GM12878 (cell line): ENCODE data around the gene SLC26A1. TPM values are rescaled to one million over a fixed set of nuclear protein-coding genes. Genes with fewer than 3 reads are reported as not detected.

Experiments used
- ATAC-seq: fragments of 200-7000 bp; cut with Tn5 transposase; 3 replicates; pipeline ENCODE4 v1.9.1; 2020; ENCODE audit warnings: mild to moderate bottlenecking, moderate library complexity
- BruUV-seq: library from RNA; stranded (reverse); fragments of 400-500 nt; replicated peaks from 2 replicates; lab custom pipeline; 2021; lab: Mats Ljungman, UMichigan
- CTCF ChIA-PET: fragments of 300-600 bp; sonication (Branson Sonifier 250); formaldehyde crosslinking; extraction: SDS; loops from one replicate; lab custom pipeline; 2021; ENCODE audit warnings: inconsistent platforms; lab: Yijun Ruan, JAX
- POLR2A ChIA-PET: fragments of 350-600 bp; formaldehyde crosslinking; extraction: SDS; loops from one replicate; lab custom pipeline; 2021; ENCODE audit warnings: inconsistent platforms; lab: Charles Lee
- RAD21 ChIA-PET: fragments of 300-600 bp; sonication (Branson Sonifier 250); formaldehyde crosslinking; loops from one replicate; lab custom pipeline; 2023; ENCODE audit warnings: antibody characterized with exemption; ENCODE audit not compliant: unreplicated experiment; lab: Charles Lee
- SMC1A ChIA-PET: fragments of 300-600 bp; sonication (Branson Sonifier 250); formaldehyde crosslinking; loops from one replicate; lab custom pipeline; 2023; ENCODE audit not compliant: unreplicated experiment, uncharacterized antibody; lab: Charles Lee
- DNase-seq: peaks from one replicate; pipeline ENCODE4 v3.0.0-alpha.2; 2011; ENCODE audit warnings: low read depth, low spot score
- FAIRE-seq: peaks from 3 replicates; lab custom pipeline; 2011; peaks lifted over from hg19 to GRCh38; lab: Jason Lieb, UNC
- H2AFZ ChIP-seq: 2 replicates; pipeline ENCODE4 v1.6.0; 2011; ENCODE audit warnings: low read depth, low read length, control low read depth; ENCODE audit not compliant: control insufficient read depth
- H3K27ac ChIP-seq: 2 replicates; pipeline ENCODE4 v1.5.1; 2011; ENCODE audit warnings: control low read depth; ENCODE audit not compliant: control insufficient read depth, insufficient read depth
- H3K27me3 ChIP-seq, 2 experiments: replicated peaks in 1 of 2; 2 replicates each; pipeline versions ENCODE4 v1.6.0 to v1.6.1; 2011; ENCODE audit warnings: low read length in 1 of 2; ENCODE audit not compliant: control insufficient read depth in 2 of 2, insufficient read depth in 2 of 2
- H3K36me3 ChIP-seq, 2 experiments: 2 replicates each; pipeline ENCODE4 v1.5.1; 2011; ENCODE audit warnings: low read length in 1 of 2; ENCODE audit not compliant: control insufficient read depth in 2 of 2, insufficient read depth in 2 of 2
- H3K4me1 ChIP-seq: 2 replicates; pipeline ENCODE4 v1.6.1; 2011; ENCODE audit warnings: mild to moderate bottlenecking, low read length, moderate library complexity, mixed read lengths; ENCODE audit not compliant: control insufficient read depth, insufficient read depth
- H3K4me2 ChIP-seq: 2 replicates; pipeline ENCODE4 v1.6.0; 2011; ENCODE audit warnings: control low read depth; ENCODE audit not compliant: control insufficient read depth, insufficient read depth
- H3K4me3 ChIP-seq: fragments of 200-600 bp; sonication (generic); 2 replicates; pipeline ENCODE4 v1.5.1; 2016
- H3K79me2 ChIP-seq: 2 replicates; pipeline ENCODE4 v1.6.0; 2011; ENCODE audit warnings: low read length; ENCODE audit not compliant: control insufficient read depth, insufficient read depth
- H3K9ac ChIP-seq: 2 replicates; pipeline ENCODE4 v1.8.0; 2011; ENCODE audit warnings: low read length, control low read depth, mixed read lengths; ENCODE audit not compliant: control insufficient read depth, insufficient read depth
- H3K9me3 ChIP-seq: replicated peaks from 3 replicates; pipeline ENCODE4 v1.5.1; 2011; ENCODE audit warnings: mild to moderate bottlenecking, low read length; ENCODE audit not compliant: control insufficient read depth, insufficient read depth
- H4K20me1 ChIP-seq: 2 replicates; pipeline ENCODE4 v1.6.0; 2011; ENCODE audit not compliant: control insufficient read depth, insufficient read depth
- ASH2L ChIP-seq: fragments of 300-600, 200-600 bp; sonication (generic); IDR thresholded peaks from 2 replicates; pipeline ENCODE4 v1.6.1; 2017; ENCODE audit warnings: low read depth, mild to moderate bottlenecking, borderline replicate concordance
- BCLAF1 ChIP-seq: fragments of 450-650 bp; IDR thresholded peaks from 2 replicates; pipeline ENCODE4 v1.6.1; 2017; ENCODE audit warnings: antibody characterized with exemption, mild to moderate bottlenecking, moderate library complexity
- FOXK2 ChIP-seq: fragments of 450-650 bp; IDR thresholded peaks from 2 replicates; pipeline ENCODE4 v1.6.1; 2017; ENCODE audit warnings: mild to moderate bottlenecking, moderate library complexity
- FOXM1 ChIP-seq: IDR thresholded peaks from 2 replicates; pipeline ENCODE4 v1.6.1; 2012; ENCODE audit warnings: low read depth, mild to moderate bottlenecking, inconsistent platforms, low read length, moderate library complexity
- HDAC2 ChIP-seq: fragments of 200-600 bp; sonication (generic); IDR thresholded peaks from 2 replicates; pipeline ENCODE4 v1.6.1; 2017
- KAT2A ChIP-seq: conservative IDR thresholded peaks from 2 replicates; pipeline ENCODE4 v1.6.1; 2011; ENCODE audit warnings: low read depth, low read length; ENCODE audit not compliant: control insufficient read depth
- NKRF ChIP-seq: fragments of 450-650 bp; conservative IDR thresholded peaks from 2 replicates; pipeline ENCODE4 v1.6.1; 2017; ENCODE audit warnings: mild to moderate bottlenecking, moderate library complexity
- RB1 ChIP-seq: fragments of 450-650 bp; formaldehyde crosslinking; IDR thresholded peaks from 2 replicates; pipeline ENCODE4 v1.6.1; 2017; ENCODE audit warnings: mild to moderate bottlenecking, borderline replicate concordance
- SMARCA5 ChIP-seq: fragments of 450-650 bp; IDR thresholded peaks from 2 replicates; pipeline ENCODE4 v1.6.1; 2017; ENCODE audit warnings: mild to moderate bottlenecking
- TAF1 ChIP-seq: IDR thresholded peaks from 2 replicates; pipeline ENCODE4 v1.6.1; 2011; ENCODE audit warnings: mild to moderate bottlenecking, low read depth, low read length, borderline replicate concordance
- TCF12 ChIP-seq: IDR thresholded peaks from 2 replicates; pipeline ENCODE4 v1.6.1; 2011; ENCODE audit warnings: low read depth, mild to moderate bottlenecking, low read length
- USF1 ChIP-seq: IDR thresholded peaks from 2 replicates; pipeline ENCODE4 v1.6.1; 2011; ENCODE audit warnings: borderline replicate concordance, low read depth, mild to moderate bottlenecking, moderate library complexity, mixed read lengths, low read length; ENCODE audit not compliant: insufficient read depth; ENCODE audit errors: extremely low read length
- ZBTB11 ChIP-seq: fragments of 450-650 bp; formaldehyde crosslinking; IDR thresholded peaks from 2 replicates; pipeline ENCODE4 v1.5.0; 2022; ENCODE audit warnings: mild to moderate bottlenecking, missing genetic modification characterization
- WGBS: methylation state at CpG from one replicate; pipeline ENCODE4 v1.1.6; 2016; ENCODE audit warnings: low lambda C conversion rate; ENCODE audit not compliant: insufficient replicate concordance, insufficient coverage; ENCODE audit errors: missing lambda C conversion rate; 5-methylcytosine and 5-hydroxymethylcytosine counted together
- in situ Hi-C: fragments of 300-500 bp; cut with MboI; formaldehyde crosslinking; loops from 9 replicates; pipeline ENCODE4 v1.14.3; 2018; ENCODE audit warnings: mixed read lengths
- intact Hi-C: fragments of 100-400 bp; cut with micrococcal nuclease; formaldehyde crosslinking; loops from one replicate; pipeline ENCODE4 v1.14.2; 2022; ENCODE audit not compliant: unreplicated experiment
- polyA plus RNA-seq, 11 experiments: library from polyadenylated mRNA; depleted of rRNA in 4 of 11; unstranded in 6 of 11; stranded (reverse) in 5 of 11; fragments of >200 nt; fragmentation: Nextera tagmentation in 4 of 11; fragmentation: Illumina TruSeq in 1 of 11; extraction: Ambion mirVana in 4 of 11; extraction: Trizol in 1 of 11; gene quantifications; 1 replicate in 1 of 11; 2 replicates in 10 of 11; pipeline versions ENCODE4 v1.2.1 to v1.2.3, GENCODE V29; 2011 to 2016; ENCODE audit warnings: inconsistent platforms in 2 of 11, missing spikeins in 2 of 11, low read depth in 1 of 11
- total RNA-seq, 4 experiments: library from RNA; depleted of rRNA in 3 of 4; stranded (reverse); fragments of >200 nt in 3 of 4; fragmentation: Illumina TruSeq in 1 of 4; extraction: Trizol in 1 of 4; gene quantifications; 2 replicates each; pipeline versions ENCODE4 v1.2.1 to v1.2.3, GENCODE V29; 2013 to 2021

The SLC26A1 gene
- total and polyA plus RNA-seq, 10 of the 15 experiments (the other 5 are each of a cell fraction or from before 2014, with no cell fraction given): 0.05 to 0.96 (median 0.28) TPM; not detected in 5

GRCh38 chr4:973431-974397, 19.5 kb downstream of the SLC26A1 start, which contains the start of gene DGKQ:
DGKQ (minus strand) TSS chr4:973569; CDS start chr4:973482, 87 bp downstream.
- in situ Hi-C loops (no loop called here), intact Hi-C loops (loop anchor here (5.0 kb wide), 1 partner anchor 36 kb away; no protein-coding TSS in a partner anchor)
- Histone ChIP-seq H2AFZ (peak within 1 kb of the TSS; percentile 51), H3K9ac (peak within 1 kb of the TSS; percentile 56; the same call in 1 of the 2 replicates), H3K4me3 (peak within 1 kb of the TSS; percentile 75), H3K27me3 (no peaks in the 10 kb centered on the region), H3K27ac (no peak within 1 kb of the TSS), H3K9me3 (no peaks in the 10 kb centered on the region; the same call in 2 of the 3 replicates), H4K20me1 (no peaks in the 10 kb centered on the region), H3K36me3 (no peaks in the 10 kb centered on the region), H3K79me2 (no peaks in the 10 kb centered on the region), H3K4me1 (peaks cover 5% of the 10 kb centered on the region; the same call in 1 of the 2 replicates), H3K4me2 (peak within 1 kb of the TSS; percentile 98)
- no peak for DNase-seq
- ChIA-PET RAD21 (no interaction called here), POLR2A (no interaction called here), CTCF (no interaction called here), SMC1A (no interaction called here)
- FAIRE-seq: no peak
- no TSS peak for BruUV-seq
- WGBS: 47% methylated on average over 66 of the region's 123 CpGs
- peak; percentile 88 for ATAC-seq
- TF ChIP-seq TCF12 (no peak), NKRF (no peak), FOXK2 (no peak), FOXM1 (no peak), TAF1 (no peak), RB1 (no peak), USF1 (peak; percentile 31), ZBTB11 (CRISPR knock-in tag) (no peak), ASH2L (no peak), BCLAF1 (no peak), HDAC2 (no peak), SMARCA5 (peak; percentile 39; the same call in 1 of the 2 replicates), KAT2A (no peak)
